ENCODE data around the gene SLC4A11.
A peak's percentile ranks its signal among the peaks of the same experiment; 100 is the strongest.

Gene SLC4A11

GRCh38 chr20:3245156-3245555 is 6.2 kb upstream of the SLC4A11 start:
- peaks cover 0 to 7% of the 10 kb centered on the region in 2 donors for H3K4me1 ChIP-seq (ENCODE audit: control insufficient read depth in 1 of 2, insufficient read depth in 2 of 2, low read length in 2 of 2)
- H3K27ac ChIP-seq (ENCODE audit: low read length), result no peak overlapping the region
- H3K9me3 ChIP-seq (ENCODE audit: control insufficient read depth in 1 of 2, low read length in 2 of 2), result no peaks in the 10 kb centered on the region
- H3K4me3 ChIP-seq (ENCODE audit: low read depth in 1 of 2, low read length in 2 of 2), result no peak overlapping the region
- H3K36me3 ChIP-seq (ENCODE audit: control insufficient read depth in 1 of 2, insufficient read depth in 2 of 2, low read length in 2 of 2), result peaks cover 0 to 4% of the 10 kb centered on the region in 2 donors
- peaks cover 5% of the 10 kb centered on the region for H3K27me3 ChIP-seq (ENCODE audit: low read depth, low read length)

GRCh38 chr20:3244613-3245012 is 5.6 kb upstream of the SLC4A11 start:
- no peaks in the 10 kb centered on the region for H3K36me3 ChIP-seq (ENCODE audit: control insufficient read depth in 1 of 2, insufficient read depth in 2 of 2, low read length in 2 of 2)
- peaks cover 0 to 13% of the 10 kb centered on the region in 2 donors for H3K4me1 ChIP-seq (ENCODE audit: control insufficient read depth in 1 of 2, insufficient read depth in 2 of 2, low read length in 2 of 2)
- H3K9me3 ChIP-seq (ENCODE audit: control insufficient read depth in 1 of 2, low read length in 2 of 2), result no peaks in the 10 kb centered on the region
- no peak overlapping the region for H3K4me3 ChIP-seq (ENCODE audit: low read depth in 1 of 2, low read length in 2 of 2)
- no peak overlapping the region for H3K27ac ChIP-seq (ENCODE audit: low read length)
- H3K27me3 ChIP-seq (ENCODE audit: low read depth, low read length), result peaks cover 11% of the 10 kb centered on the region

- Histone ChIP-seq H3K9me3 (ENCODE audit: control insufficient read depth in 1 of 2, low read length in 2 of 2) (no peaks in the 10 kb centered on the region), H3K27me3 (ENCODE audit: low read depth, low read length) (peaks cover 12% of the 10 kb centered on the region), H3K36me3 (ENCODE audit: control insufficient read depth in 1 of 2, insufficient read depth in 2 of 2, low read length in 2 of 2) (no peaks in the 10 kb centered on the region), H3K4me3 (ENCODE audit: low read depth in 1 of 2, low read length in 2 of 2) (no peak overlapping the region), H3K27ac (ENCODE audit: low read length) (no peak overlapping the region), H3K4me1 (ENCODE audit: control insufficient read depth in 1 of 2, insufficient read depth in 2 of 2, low read length in 2 of 2) (peaks cover 0 to 15% of the 10 kb centered on the region in 2 donors)
Measured at GRCh38 chr20:3243718-3244358, 4.8 kb upstream of the SLC4A11 start.

- Histone ChIP-seq H3K27ac (ENCODE audit: low read length) (no peak overlapping the region), H3K9me3 (ENCODE audit: control insufficient read depth in 1 of 2, low read length in 2 of 2) (no peaks in the 10 kb centered on the region), H3K4me1 (ENCODE audit: control insufficient read depth in 1 of 2, insufficient read depth in 2 of 2, low read length in 2 of 2) (peaks cover 0 to 22% of the 10 kb centered on the region in 2 donors), H3K36me3 (ENCODE audit: control insufficient read depth in 1 of 2, insufficient read depth in 2 of 2, low read length in 2 of 2) (no peaks in the 10 kb centered on the region), H3K4me3 (ENCODE audit: low read depth in 1 of 2, low read length in 2 of 2) (no peak overlapping the region), H3K27me3 (ENCODE audit: low read depth, low read length) (peaks cover 24% of the 10 kb centered on the region)
Measured at GRCh38 chr20:3242172-3242692, 3.2 kb upstream of the SLC4A11 start.

GRCh38 chr20:3240776-3241363 is 1.9 kb upstream of the SLC4A11 start:
- Histone ChIP-seq H3K4me1 (ENCODE audit: control insufficient read depth in 1 of 2, insufficient read depth in 2 of 2, low read length in 2 of 2) (peaks cover 0 to 22% of the 10 kb centered on the region in 2 donors), H3K36me3 (ENCODE audit: control insufficient read depth in 1 of 2, insufficient read depth in 2 of 2, low read length in 2 of 2) (no peaks in the 10 kb centered on the region), H3K4me3 (ENCODE audit: low read depth in 1 of 2, low read length in 2 of 2) (no peak overlapping the region), H3K27me3 (ENCODE audit: low read depth, low read length) (peaks cover 34% of the 10 kb centered on the region), H3K27ac (ENCODE audit: low read length) (no peak overlapping the region), H3K9me3 (ENCODE audit: control insufficient read depth in 1 of 2, low read length in 2 of 2) (no peaks in the 10 kb centered on the region)

- no peak overlapping the region for H3K27ac ChIP-seq (ENCODE audit: low read length)
- H3K9me3 ChIP-seq (ENCODE audit: control insufficient read depth in 1 of 2, low read length in 2 of 2), result no peaks in the 10 kb centered on the region
- H3K27me3 ChIP-seq (ENCODE audit: low read depth, low read length), result peaks cover 37% of the 10 kb centered on the region
- H3K4me3 ChIP-seq (ENCODE audit: low read depth in 1 of 2, low read length in 2 of 2), result peak overlapping the region; percentile 65 to 91
- no peaks in the 10 kb centered on the region for H3K36me3 ChIP-seq (ENCODE audit: control insufficient read depth in 1 of 2, insufficient read depth in 2 of 2, low read length in 2 of 2)
- H3K4me1 ChIP-seq (ENCODE audit: control insufficient read depth in 1 of 2, insufficient read depth in 2 of 2, low read length in 2 of 2), result peaks cover 0 to 22% of the 10 kb centered on the region in 2 donors
Measured at GRCh38 chr20:3239867-3240775, 1.1 kb upstream of the SLC4A11 start.

- Histone ChIP-seq H3K4me1 (ENCODE audit: control insufficient read depth in 1 of 2, insufficient read depth in 2 of 2, low read length in 2 of 2) (peaks cover 0 to 22% of the 10 kb centered on the region in 2 donors), H3K9me3 (ENCODE audit: control insufficient read depth in 1 of 2, low read length in 2 of 2) (no peaks in the 10 kb centered on the region), H3K36me3 (ENCODE audit: control insufficient read depth in 1 of 2, insufficient read depth in 2 of 2, low read length in 2 of 2) (no peaks in the 10 kb centered on the region), H3K27ac (ENCODE audit: low read length) (no peak overlapping the region), H3K27me3 (ENCODE audit: low read depth, low read length) (peaks cover 37% of the 10 kb centered on the region), H3K4me3 (ENCODE audit: low read depth in 1 of 2, low read length in 2 of 2) (peak overlapping the region; percentile 16 to 91)
Measured at GRCh38 chr20:3238616-3239025, 369 bp downstream of the SLC4A11 start.

- no peak overlapping the region for H3K27ac ChIP-seq (ENCODE audit: low read length)
- peak overlapping the region; percentile 16 to 91 for H3K4me3 ChIP-seq (ENCODE audit: low read depth in 1 of 2, low read length in 2 of 2)
- H3K9me3 ChIP-seq (ENCODE audit: control insufficient read depth in 1 of 2, low read length in 2 of 2), result no peaks in the 10 kb centered on the region
- peaks cover 0 to 22% of the 10 kb centered on the region in 2 donors for H3K4me1 ChIP-seq (ENCODE audit: control insufficient read depth in 1 of 2, insufficient read depth in 2 of 2, low read length in 2 of 2)
- no peaks in the 10 kb centered on the region for H3K36me3 ChIP-seq (ENCODE audit: control insufficient read depth in 1 of 2, insufficient read depth in 2 of 2, low read length in 2 of 2)
- peaks cover 37% of the 10 kb centered on the region for H3K27me3 ChIP-seq (ENCODE audit: low read depth, low read length)
Measured at GRCh38 chr20:3237958-3238615, 903 bp downstream of the SLC4A11 start.

GRCh38 chr20:3237011-3237957 is 1.7 kb downstream of the SLC4A11 start:
- Histone ChIP-seq H3K4me3 (ENCODE audit: low read depth in 1 of 2, low read length in 2 of 2) (peak overlapping the region in 1 of 2 donors; percentile 91), H3K4me1 (ENCODE audit: control insufficient read depth in 1 of 2, insufficient read depth in 2 of 2, low read length in 2 of 2) (peaks cover 0 to 22% of the 10 kb centered on the region in 2 donors), H3K27ac (ENCODE audit: low read length) (no peak overlapping the region), H3K27me3 (ENCODE audit: low read depth, low read length) (peaks cover 37% of the 10 kb centered on the region), H3K9me3 (ENCODE audit: control insufficient read depth in 1 of 2, low read length in 2 of 2) (no peaks in the 10 kb centered on the region), H3K36me3 (ENCODE audit: control insufficient read depth in 1 of 2, insufficient read depth in 2 of 2, low read length in 2 of 2) (no peaks in the 10 kb centered on the region)

- Histone ChIP-seq H3K27me3 (ENCODE audit: low read depth, low read length) (peaks cover 37% of the 10 kb centered on the region), H3K9me3 (ENCODE audit: control insufficient read depth in 1 of 2, low read length in 2 of 2) (no peaks in the 10 kb centered on the region), H3K36me3 (ENCODE audit: control insufficient read depth in 1 of 2, insufficient read depth in 2 of 2, low read length in 2 of 2) (no peaks in the 10 kb centered on the region), H3K4me1 (ENCODE audit: control insufficient read depth in 1 of 2, insufficient read depth in 2 of 2, low read length in 2 of 2) (peaks cover 0 to 22% of the 10 kb centered on the region in 2 donors), H3K27ac (ENCODE audit: low read length) (no peak overlapping the region), H3K4me3 (ENCODE audit: low read depth in 1 of 2, low read length in 2 of 2) (no peak overlapping the region)
Measured at GRCh38 chr20:3235666-3236324, 3.2 kb downstream of the SLC4A11 start.
